K562 (cell line): ENCODE measurements around the gene RHBDD1.

Experiments
- BRF2 ChIP-seq: IDR thresholded peaks from 3 replicates; pipeline ENCODE4 v1.6.1; 2011; ENCODE audit warnings: borderline replicate concordance, mild to moderate bottlenecking; ENCODE audit not compliant: insufficient read length, insufficient read depth
- CTCF ChIP-seq, 3 experiments: IDR thresholded peaks in 2 of 3; conservative IDR thresholded peaks in 1 of 3; 2 replicates each; pipeline ENCODE4 v1.5.1; 2011 to 2012; ENCODE audit warnings: low read length in 3 of 3, mild to moderate bottlenecking in 3 of 3, control low read depth in 2 of 3, improper control_type of control experiment in 1 of 3, inconsistent platforms in 1 of 3, low read depth in 1 of 3, mixed read lengths in 1 of 3, moderate library complexity in 1 of 3; ENCODE audit not compliant: insufficient read depth in 2 of 3
- FOS ChIP-seq: IDR thresholded peaks from 3 replicates; pipeline ENCODE4 v1.6.1; 2011; ENCODE audit not compliant: insufficient read length; ENCODE audit errors: extremely low read depth
- GATA2 ChIP-seq: sonication (generic); formaldehyde crosslinking; IDR thresholded peaks from 2 replicates; pipeline ENCODE4 v1.4.0; 2020; ENCODE audit warnings: mild to moderate bottlenecking, missing genetic modification reagents
- KLF16 ChIP-seq: IDR thresholded peaks from 2 replicates; pipeline ENCODE4 v1.6.1; 2016; ENCODE audit warnings: antibody characterized with exemption
- KLF6 ChIP-seq: fragments of 250-450 bp; sonication (Bioruptor Pico); IDR thresholded peaks from 2 replicates; pipeline ENCODE4 v1.4.0; 2020; ENCODE audit warnings: mild to moderate bottlenecking, moderate library complexity, borderline replicate concordance
- PRMT5 ChIP-seq: sonication (generic); formaldehyde crosslinking; IDR thresholded peaks from 2 replicates; pipeline ENCODE4 v1.5.0; 2020; ENCODE audit warnings: missing genetic modification reagents
- RBM14 ChIP-seq: fragments of 200-400 bp; formaldehyde crosslinking; IDR thresholded peaks from 2 replicates; pipeline ENCODE4 v1.6.1; 2018; ENCODE audit warnings: low read depth, mild to moderate bottlenecking, low read length, moderate library complexity, borderline replicate concordance; ENCODE audit not compliant: insufficient read depth
- SAFB ChIP-seq: fragments of 200-400 bp; formaldehyde crosslinking; IDR thresholded peaks from 2 replicates; pipeline ENCODE4 v1.6.1; 2017; ENCODE audit warnings: low read depth, low read length, borderline replicate concordance
- TAF1 ChIP-seq: IDR thresholded peaks from 2 replicates; pipeline ENCODE4 v1.6.1; 2011; ENCODE audit warnings: mild to moderate bottlenecking, low read length, moderate library complexity; ENCODE audit not compliant: insufficient read depth, control insufficient read depth, severe bottlenecking; ENCODE audit errors: extremely low read depth
- TRIM24 ChIP-seq, 2 experiments: fragments of 450-650 bp; IDR thresholded peaks; 2 replicates each; pipeline ENCODE4 v1.6.1; 2016
- ZBTB8A ChIP-seq: fragments of 450-650 bp; IDR thresholded peaks from 2 replicates; pipeline ENCODE4 v1.6.1; 2018; ENCODE audit warnings: mild to moderate bottlenecking, moderate library complexity; ENCODE audit not compliant: partially characterized antibody
- ZNF3 ChIP-seq: fragments of 250-450 bp; sonication (Bioruptor Pico); IDR thresholded peaks from 2 replicates; pipeline ENCODE4 v1.5.0; 2021; ENCODE audit warnings: mild to moderate bottlenecking, moderate library complexity
- TF ChIP-seq, protein P1 (sequence below), 2 experiments: fragments of 450-650 bp; conservative IDR thresholded peaks; 2 replicates each; pipeline ENCODE4 v1.6.1; 2017; ENCODE audit warnings: mild to moderate bottlenecking in 2 of 2, moderate library complexity in 2 of 2

DNA sequence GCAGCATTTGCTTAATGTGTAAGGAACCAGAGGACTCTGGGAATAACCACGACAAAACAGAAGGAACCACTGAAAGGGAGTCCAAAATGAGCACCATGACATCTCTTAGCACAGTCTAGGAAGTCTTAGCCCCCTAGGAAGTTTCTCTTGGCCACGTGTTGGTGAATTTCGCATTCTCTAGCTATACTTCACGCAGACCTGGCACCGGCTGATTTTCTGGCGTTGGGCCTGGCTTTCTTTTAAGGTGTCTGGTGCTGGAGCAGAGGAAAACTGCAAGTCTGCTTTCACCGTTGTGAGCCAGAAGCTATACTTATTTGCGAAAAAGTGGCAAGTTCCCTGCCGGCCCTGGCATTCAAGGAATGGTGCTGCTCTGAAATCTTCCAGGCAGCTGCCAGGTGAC is 171.3 kb downstream of the RHBDD1 start:
- no peak for TF ChIP-seq KLF6 (CRISPR knock-in tag)
- no peak for TF ChIP-seq TRIM24 (IDR thresholded peaks at IDR 0.05)
- no peak for TF ChIP-seq BRF2
- no peak for TF ChIP-seq KLF16
- TF ChIP-seq, protein P1, sequence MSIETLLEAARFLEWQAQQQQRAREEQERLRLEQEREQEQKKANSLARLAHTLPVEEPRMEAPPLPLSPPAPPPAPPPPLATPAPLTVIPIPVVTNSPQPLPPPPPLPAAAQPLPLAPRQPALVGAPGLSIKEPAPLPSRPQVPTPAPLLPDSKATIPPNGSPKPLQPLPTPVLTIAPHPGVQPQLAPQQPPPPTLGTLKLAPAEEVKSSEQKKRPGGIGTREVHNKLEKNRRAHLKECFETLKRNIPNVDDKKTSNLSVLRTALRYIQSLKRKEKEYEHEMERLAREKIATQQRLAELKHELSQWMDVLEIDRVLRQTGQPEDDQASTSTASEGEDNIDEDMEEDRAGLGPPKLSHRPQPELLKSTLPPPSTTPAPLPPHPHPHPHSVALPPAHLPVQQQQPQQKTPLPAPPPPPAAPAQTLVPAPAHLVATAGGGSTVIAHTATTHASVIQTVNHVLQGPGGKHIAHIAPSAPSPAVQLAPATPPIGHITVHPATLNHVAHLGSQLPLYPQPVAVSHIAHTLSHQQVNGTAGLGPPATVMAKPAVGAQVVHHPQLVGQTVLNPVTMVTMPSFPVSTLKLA (conservative IDR thresholded peaks at IDR 0.05), result no peak
- no peak for TF ChIP-seq ZNF3
- TF ChIP-seq PRMT5 (CRISPR knock-in tag), result no peak
- no peak for TF ChIP-seq GATA2
- TF ChIP-seq RBM14, result no peak
- no peak for TF ChIP-seq TAF1
- TF ChIP-seq CTCF (IDR thresholded peaks at IDR 0.05 in 2 of 3, conservative IDR thresholded peaks at IDR 0.05 in 1 of 3; ENCODE audit: insufficient read depth in 2 of 3, low read depth in 1 of 3, low read length in 3 of 3), result no peak
- TF ChIP-seq SAFB, result no peak
- TF ChIP-seq FOS, result no peak
- TF ChIP-seq ZBTB8A, result no peak
